GM19238 (cell line): ENCODE data around the gene TMEM237.
"Not testable (repeated sequence)": the region's sequence is repeated elsewhere in the genome, so short reads cannot be mapped to it uniquely, and the experiment has no call there.

Source experiments
- DNase-seq: peaks from one replicate; pipeline ENCODE4 v3.0.0; 2011; ENCODE audit warnings: low spot score; ENCODE audit not compliant: insufficient read length

The TMEM237 gene

GRCh38 chr2:201643216-201643890 is at the start of gene TMEM237:
TMEM237 (minus strand) TSS chr2:201643503; CDS start chr2:201643400, 103 bp downstream.
- DNase-seq, result peak; percentile 38

- DNase-seq, result no peak
Observed at GRCh38 chr2:201685156-201685555, 41.9 kb upstream of the TMEM237 start.

- DNase-seq, result peak; percentile 9
Observed at GRCh38 chr2:201680743-201681142, 37.4 kb upstream of the TMEM237 start.

GRCh38 chr2:201678401-201678800 is 35.1 kb upstream of the TMEM237 start:
- no peak for DNase-seq

GRCh38 chr2:201675454-201675853 is 32.2 kb upstream of the TMEM237 start:
- DNase-seq, result no peak

- DNase-seq, result no peak
Observed at GRCh38 chr2:201674794-201675193, 31.5 kb upstream of the TMEM237 start.

GRCh38 chr2:201674298-201674697 is 31.0 kb upstream of the TMEM237 start:
- no peak for DNase-seq

GRCh38 chr2:201673546-201673945 is 30.2 kb upstream of the TMEM237 start:
- no peak for DNase-seq

GRCh38 chr2:201671205-201671604 is 27.9 kb upstream of the TMEM237 start:
- DNase-seq, result not testable (repeated sequence)

GRCh38 chr2:201669865-201670264 is 26.6 kb upstream of the TMEM237 start:
- no peak for DNase-seq

GRCh38 chr2:201668402-201668910 is 25.2 kb upstream of the TMEM237 start:
- no peak for DNase-seq

GRCh38 chr2:201664334-201664733 is 21.0 kb upstream of the TMEM237 start:
- no peak for DNase-seq

- no peak for DNase-seq
Observed at GRCh38 chr2:201661366-201661765, 18.1 kb upstream of the TMEM237 start.

- DNase-seq, result no peak
Observed at GRCh38 chr2:201660293-201660895, 17.1 kb upstream of the TMEM237 start.

GRCh38 chr2:201656740-201657139 is 13.4 kb upstream of the TMEM237 start:
- DNase-seq, result no peak

- DNase-seq, result no peak
Observed at GRCh38 chr2:201656102-201656501, 12.8 kb upstream of the TMEM237 start.

- DNase-seq, result no peak
Observed at GRCh38 chr2:201654616-201655384, 11.5 kb upstream of the TMEM237 start.

GRCh38 chr2:201653221-201653620 is 9.9 kb upstream of the TMEM237 start:
- no peak for DNase-seq

- DNase-seq, result no peak
Observed at GRCh38 chr2:201649442-201649841, 6.1 kb upstream of the TMEM237 start.

GRCh38 chr2:201647431-201647830 is 4.1 kb upstream of the TMEM237 start:
- no peak for DNase-seq

GRCh38 chr2:201644001-201644400 is 698 bp upstream of the TMEM237 start:
- DNase-seq, result no peak

GRCh38 chr2:201642579-201643215 is 606 bp downstream of the TMEM237 start:
- peak; percentile 82 for DNase-seq
